Hematopoietic multipotent progenitor cell (in vitro differentiated cells): ENCODE measurements around the gene ETFBKMT. TPM values are rescaled to one million over a fixed set of nuclear protein-coding genes. Genes with fewer than 3 reads are reported as not detected.
"Not testable (repeated sequence)": the region's sequence is repeated elsewhere in the genome, so short reads cannot be mapped to it uniquely, and the experiment has no call there.

ENCODE experiments used
- DNase-seq, 3 donors: peaks; one replicate each; pipeline ENCODE4 v3.0.0-alpha.2; 2011 to 2015; ENCODE audit warnings: low read depth in 2 of 3, low spot score in 2 of 3
- total RNA-seq: library from RNA; depleted of rRNA; stranded (reverse); fragments of >200 nt; gene quantifications from one replicate; pipeline ENCODE4 v1.2.3, GENCODE V29; 2012

The ETFBKMT gene
- total RNA-seq, 1 donor = 2.4 TPM

DNA sequence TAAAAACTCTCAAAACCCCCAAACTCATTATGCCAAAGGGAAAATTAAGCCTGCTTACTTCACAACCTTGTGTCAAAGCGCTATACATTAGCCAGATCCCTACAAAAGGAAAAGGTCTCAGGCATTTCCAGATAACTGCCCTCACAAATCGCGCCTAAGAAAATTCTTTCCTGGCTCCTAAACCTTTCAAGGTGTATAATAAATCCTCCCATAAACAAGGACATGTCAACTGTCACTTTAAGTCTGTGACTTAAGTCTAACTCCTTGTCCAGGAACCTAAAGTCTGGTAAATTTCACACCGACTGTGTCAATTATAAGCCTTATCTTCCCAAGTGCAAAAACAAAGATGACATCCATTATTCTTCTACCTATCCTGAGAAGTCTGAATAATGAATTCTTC lies 4.3 kb upstream of the ETFBKMT start:
- no peak for DNase-seq

DNA sequence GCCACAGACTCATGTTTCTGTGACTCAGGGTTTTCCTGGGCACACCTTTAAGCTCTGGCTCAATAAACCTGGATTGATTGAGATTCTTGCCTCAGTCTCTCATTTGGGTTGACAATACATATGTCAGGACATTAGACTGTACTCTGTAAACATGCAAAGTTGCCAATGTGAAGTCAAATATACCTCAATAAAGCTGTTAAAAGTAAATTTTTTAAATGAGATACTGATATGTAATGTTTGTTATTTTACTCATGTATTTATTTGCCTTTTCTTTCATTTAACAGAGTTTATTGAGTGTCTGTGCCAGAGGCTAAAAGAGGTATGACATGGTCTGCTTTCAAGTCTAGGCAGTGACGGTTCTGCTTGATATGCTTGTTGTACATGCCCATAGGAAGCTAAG lies 3.7 kb upstream of the ETFBKMT start:
- DNase-seq = no peak

- peak in 1 of 3 donors; percentile 5 for DNase-seq
These were observed 909 bp upstream of the ETFBKMT start for GRCh38 chr12:31658471-31659086.

GRCh38 chr12:31662176-31662849 lies 2.8 kb downstream of the ETFBKMT start:
- DNase-seq = no peak

GRCh38 chr12:31663576-31663975 lies 4.1 kb downstream of the ETFBKMT start:
- no peak for DNase-seq

GRCh38 chr12:31664038-31664437 lies 4.5 kb downstream of the ETFBKMT start:
- DNase-seq = no peak

DNA sequence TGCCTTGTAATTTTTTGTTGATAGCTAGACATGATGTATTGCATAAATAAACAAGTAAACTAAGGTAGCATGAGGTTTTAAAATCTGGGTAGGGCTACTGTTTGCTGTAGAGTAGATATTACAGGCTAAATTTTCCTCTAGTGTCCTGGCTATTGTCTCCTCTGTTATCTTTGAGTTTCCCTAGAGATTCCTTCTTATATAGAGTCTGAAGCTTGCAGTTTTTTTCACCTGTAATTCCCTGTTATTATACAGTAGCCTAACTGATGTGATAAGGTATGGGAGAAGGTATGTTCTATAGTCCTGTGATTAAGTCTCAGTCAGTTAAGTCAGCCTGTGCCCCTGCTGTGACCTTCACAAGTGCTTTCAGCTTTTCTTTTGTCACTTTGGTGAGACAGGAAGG lies 9.5 kb downstream of the ETFBKMT start:
- no peak for DNase-seq

DNA sequence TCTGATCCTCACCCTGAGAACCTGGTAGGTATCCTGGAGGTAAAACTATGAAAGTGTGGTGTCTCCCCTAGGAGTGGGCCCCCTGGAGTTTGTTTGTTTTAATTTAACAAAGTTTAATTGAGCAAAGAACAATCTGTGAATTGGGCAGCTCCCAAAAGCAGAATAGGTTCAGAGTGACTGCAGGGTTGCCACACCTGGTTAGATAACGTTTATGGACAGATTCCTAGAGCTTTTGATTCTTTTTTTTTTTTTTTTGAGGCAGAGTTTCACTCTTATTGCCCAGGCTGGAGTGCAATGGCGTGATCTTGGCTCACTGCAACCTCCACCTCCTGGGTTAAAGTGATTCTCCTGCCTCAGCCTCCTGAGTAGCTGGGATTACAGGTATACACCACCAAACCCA lies 10.1 kb downstream of the ETFBKMT start:
- DNase-seq = not testable (repeated sequence)

DNA sequence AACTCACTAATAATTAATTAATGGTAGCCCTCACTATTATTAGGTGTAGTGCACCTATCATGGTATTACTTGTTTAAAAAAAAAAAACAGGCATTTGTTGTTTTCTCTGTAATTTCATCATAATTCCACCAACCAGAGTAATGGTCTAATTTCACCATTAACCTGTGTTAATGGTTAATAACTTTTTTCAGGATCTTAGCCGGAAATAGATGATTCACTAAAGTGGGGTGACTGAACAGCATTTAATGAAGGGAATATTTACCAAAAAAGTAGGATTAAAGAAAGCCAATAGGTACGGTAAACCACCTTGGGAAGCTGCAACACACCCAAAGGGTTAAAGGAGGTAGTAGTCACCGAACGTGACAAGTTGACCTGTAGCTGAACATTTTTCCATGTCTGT lies 13.0 kb downstream of the ETFBKMT start:
- DNase-seq = no peak

- peak; percentile 53 to 88 (median 81) for DNase-seq
These were observed 22.9 kb downstream of the ETFBKMT start for GRCh38 chr12:31682136-31682962.

DNA sequence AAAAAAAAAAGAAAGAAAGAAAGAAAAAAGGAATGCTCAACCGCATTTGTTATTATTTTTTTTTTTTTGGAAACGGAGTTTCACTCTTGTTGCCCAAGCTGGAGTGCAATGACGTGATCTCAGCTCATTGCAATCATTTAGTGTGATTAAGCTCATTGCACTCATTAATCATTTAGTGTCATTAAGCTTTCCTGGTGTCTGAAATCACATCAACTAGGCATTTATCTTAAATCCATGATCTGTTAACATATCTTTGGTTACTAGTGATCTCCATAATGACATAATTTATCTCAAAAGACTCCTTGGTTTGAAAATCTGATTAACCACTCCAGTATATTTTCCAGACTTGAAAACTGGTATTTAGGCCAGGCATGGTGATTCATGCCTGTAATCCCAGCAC lies 26.3 kb downstream of the ETFBKMT start:
- no peak for DNase-seq

DNA sequence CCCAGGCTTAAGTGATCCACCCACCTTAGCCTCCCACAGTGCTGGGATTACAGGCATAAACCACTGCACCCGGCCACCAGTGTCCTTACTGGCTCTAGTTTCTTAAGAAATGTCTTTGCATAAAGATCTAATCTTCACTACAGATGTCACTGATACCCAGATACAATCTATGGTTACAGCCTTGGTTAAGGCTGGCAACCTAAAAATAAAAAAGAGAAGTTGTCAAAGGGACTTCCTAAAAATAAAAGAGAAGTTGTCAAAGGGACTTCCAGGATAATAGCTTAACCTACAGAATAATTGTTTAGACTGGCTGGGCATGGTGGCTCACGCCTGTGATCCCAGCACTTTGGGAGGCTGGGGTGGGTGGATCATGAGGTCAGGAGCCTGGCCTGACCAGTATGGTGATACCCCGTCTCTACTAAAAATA lies 27.6 kb downstream of the ETFBKMT start:
- peak in 2 of 3 donors; percentile 61 to 85 for DNase-seq

DNA sequence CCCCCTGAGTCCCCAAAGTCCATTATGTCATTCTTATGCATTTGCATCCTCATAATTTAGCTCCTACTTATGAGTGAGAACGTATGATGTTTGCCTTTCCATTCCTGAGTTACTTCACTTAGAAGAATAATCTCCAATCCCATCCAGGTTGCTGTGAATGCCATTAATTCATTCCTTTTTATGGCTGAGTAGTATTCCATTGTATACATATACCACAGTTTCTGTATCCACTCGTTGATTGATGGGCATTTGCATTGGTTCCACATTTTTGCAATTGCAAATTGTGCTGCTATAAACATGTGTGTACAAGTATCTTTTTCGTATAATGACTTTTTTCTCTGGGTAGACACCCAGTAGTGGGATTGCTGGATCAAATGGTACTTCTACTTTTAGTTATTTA lies 30.4 kb downstream of the ETFBKMT start:
- not testable (repeated sequence) for DNase-seq

DNA sequence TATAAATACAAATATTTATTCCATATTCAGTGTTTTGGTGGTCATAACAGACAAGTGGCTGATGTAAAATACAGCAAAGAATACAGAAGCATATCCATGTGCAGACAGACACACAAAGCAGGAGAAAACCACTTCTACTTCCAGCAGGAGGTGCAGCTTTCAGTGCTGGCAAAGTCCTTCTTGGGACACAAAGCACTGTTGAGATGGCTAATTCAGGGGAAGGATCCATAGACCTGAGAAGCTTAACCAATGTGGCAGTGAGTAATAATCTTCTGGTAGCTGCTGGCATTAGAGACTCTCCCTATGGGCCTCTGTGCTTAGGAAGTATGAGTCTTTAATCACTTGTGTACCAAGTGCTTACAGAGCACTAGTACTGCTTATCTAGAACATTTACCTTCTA lies 42.6 kb downstream of the ETFBKMT start:
- DNase-seq = peak in 1 of 3 donors; percentile 27

GRCh38 chr12:31705621-31706020 lies 46.1 kb downstream of the ETFBKMT start:
- no peak for DNase-seq

GRCh38 chr12:31708118-31708517 lies 48.6 kb downstream of the ETFBKMT start:
- not testable (repeated sequence) for DNase-seq

GRCh38 chr12:31710021-31710818 lies 50.7 kb downstream of the ETFBKMT start:
- no peak for DNase-seq

- DNase-seq = no peak
These were observed 53.4 kb downstream of the ETFBKMT start for GRCh38 chr12:31712877-31713276.

GRCh38 chr12:31714406-31715271 lies 55.2 kb downstream of the ETFBKMT start:
- DNase-seq = no peak
